Stimulated activated naive CD4-positive, alpha-beta T cell (primary cell): ENCODE data around the gene FCGBP.
A peak's percentile ranks its signal among the peaks of the same experiment; 100 is the strongest.
"Not testable (repeated sequence)": the region's sequence is repeated elsewhere in the genome, so short reads cannot be mapped to it uniquely, and the experiment has no call there.

ENCODE experiments used
- DNase-seq, 6 experiments: peaks; one replicate each; lab custom pipeline; 2025; lab: John Stamatoyannopoulos, UW

Gene FCGBP

DNA sequence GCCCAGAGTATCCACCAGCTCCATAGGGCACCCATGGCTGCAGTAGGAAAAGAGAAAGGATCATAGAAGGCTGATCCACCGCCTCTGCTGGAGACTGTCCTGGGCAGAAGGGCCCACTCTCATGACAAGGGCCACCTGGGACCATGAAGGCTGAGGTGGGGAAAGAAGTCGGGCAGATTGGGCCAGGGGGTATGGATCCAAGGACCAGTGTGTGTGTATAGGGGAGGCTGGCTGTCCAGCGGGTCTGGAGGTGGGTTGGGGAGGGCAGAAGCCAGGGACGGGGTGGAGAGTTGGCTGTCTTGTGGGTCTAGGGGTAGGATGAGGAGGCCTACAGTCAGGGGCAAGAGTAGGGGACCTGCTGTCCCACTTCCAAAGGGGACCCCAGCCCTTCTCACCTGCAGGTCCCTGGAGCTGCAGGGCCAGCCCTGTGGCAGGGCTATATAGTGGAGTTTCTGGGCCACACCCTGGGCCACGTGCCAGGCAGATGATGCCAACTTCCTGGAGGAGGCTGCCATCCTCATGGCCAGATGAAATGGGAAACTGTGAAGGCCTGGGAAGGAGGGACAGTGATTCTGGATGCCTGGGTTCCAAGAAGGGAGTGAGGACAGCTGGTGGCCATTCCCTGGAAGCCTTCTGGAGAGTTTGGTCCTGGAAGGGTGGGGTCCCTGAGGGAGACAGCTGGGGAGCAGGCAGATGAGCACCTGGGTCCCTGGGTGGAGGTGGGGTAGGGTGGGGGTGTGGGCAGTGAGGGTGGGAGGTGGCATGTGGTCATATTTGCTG, at the start of gene FCGBP:
Gene FCGBP (minus strand): TSS at position 51 of the 780 bp plus-strand sequence.
- DNase-seq = no peak

DNA sequence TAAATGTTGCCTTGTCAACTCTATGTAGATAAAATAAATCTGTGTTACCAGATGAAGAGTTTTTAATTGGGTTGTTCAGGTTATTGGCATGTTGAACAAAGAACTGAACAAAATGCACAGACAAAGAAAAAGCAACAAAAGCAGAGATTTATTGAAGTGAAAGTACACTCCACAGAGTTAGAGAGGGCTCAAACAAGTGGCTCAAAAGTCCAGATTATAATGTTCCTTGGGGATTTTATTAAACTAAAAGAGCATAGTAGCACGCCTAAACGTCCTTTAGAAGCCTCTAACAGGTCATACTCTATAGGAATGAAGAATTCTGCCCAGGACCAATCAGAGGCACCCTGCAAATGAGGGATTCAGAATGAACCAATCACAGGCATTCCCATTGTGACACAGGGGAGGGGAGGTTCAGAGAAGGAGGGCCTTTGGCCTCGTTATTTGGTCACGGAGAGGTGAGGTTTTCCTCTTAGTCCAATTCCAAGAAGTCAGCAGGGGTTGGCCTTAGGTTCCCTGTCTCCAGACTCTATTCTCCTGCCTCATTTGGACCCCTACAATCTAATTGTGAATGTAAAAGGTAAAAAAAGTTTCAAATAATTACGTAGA, 49.4 kb upstream of the FCGBP start:
- DNase-seq = no peak

DNA sequence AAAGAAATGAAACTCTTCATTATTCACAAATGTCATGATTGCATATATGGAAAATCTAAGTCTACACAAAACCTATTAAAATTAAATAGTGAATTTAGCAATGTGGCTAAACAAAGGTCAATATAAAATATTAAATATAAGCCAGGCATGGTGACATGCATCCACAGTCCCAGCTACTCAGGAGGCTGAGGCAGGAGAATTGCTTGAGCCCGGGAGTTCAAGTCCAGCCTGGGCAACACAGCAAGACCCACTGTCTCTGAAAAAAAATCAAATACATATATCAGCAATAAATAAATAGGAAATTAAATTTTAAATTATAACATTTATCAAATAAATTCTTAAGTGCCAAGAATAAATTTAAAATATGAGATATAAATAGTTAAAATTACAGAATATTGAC, 48.4 kb upstream of the FCGBP start:
- DNase-seq = no peak

GRCh38 chr19:39974377-39975155, 40.1 kb upstream of the FCGBP start:
- DNase-seq = no peak

GRCh38 chr19:39971380-39972035, 37.1 kb upstream of the FCGBP start:
- peak in 1 of 6 experiments; percentile 16 for DNase-seq

- peak; percentile 94 to 98 (median 97) for DNase-seq
Measured at GRCh38 chr19:39970675-39971379, 36.4 kb upstream of the FCGBP start, which contains the start of gene PSMC4. Gene PSMC4 (plus strand): TSS chr19:39971165. CDS start chr19:39971203, 38 bp downstream.

- DNase-seq = no peak
Measured at GRCh38 chr19:39970425-39970674, 35.9 kb upstream of the FCGBP start.

- peak in 2 of 6 experiments; percentile 10 to 63 for DNase-seq
Measured at GRCh38 chr19:39969681-39970424, 35.4 kb upstream of the FCGBP start.

DNA sequence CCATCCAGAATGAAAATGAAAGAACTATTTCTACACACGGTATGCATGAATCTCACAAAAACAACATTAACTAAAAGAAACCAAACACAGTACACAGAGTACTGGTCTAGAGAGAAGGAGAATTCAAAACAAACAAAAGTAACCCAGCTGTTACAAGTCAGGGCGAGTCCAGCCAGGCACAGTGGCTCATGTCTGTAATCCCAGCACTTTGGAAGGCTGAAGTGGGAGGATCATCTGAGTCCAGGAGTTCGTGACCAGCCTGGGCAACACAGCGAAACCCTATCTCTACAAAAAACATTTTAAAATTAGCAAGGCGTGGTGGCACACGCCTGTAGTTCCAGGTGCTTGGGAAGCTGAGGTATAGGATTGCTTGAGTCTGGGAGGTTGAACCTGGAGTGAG, 34.8 kb upstream of the FCGBP start:
- DNase-seq = no peak

- no peak for DNase-seq
Measured at GRCh38 chr19:39968789-39969188, 34.4 kb upstream of the FCGBP start.

GRCh38 chr19:39967561-39967960, 33.1 kb upstream of the FCGBP start:
- no peak for DNase-seq

- DNase-seq = no peak
Measured at GRCh38 chr19:39966617-39967016, 32.2 kb upstream of the FCGBP start.

- DNase-seq = no peak
Measured at GRCh38 chr19:39963898-39964297, 29.5 kb upstream of the FCGBP start.

GRCh38 chr19:39959407-39959806, 25.0 kb upstream of the FCGBP start:
- peak in 1 of 6 experiments; percentile 18 for DNase-seq

- DNase-seq = peak in 3 of 6 experiments; percentile 12 to 40 (median 26)
Measured at GRCh38 chr19:39958942-39959341, 24.5 kb upstream of the FCGBP start.

DNA sequence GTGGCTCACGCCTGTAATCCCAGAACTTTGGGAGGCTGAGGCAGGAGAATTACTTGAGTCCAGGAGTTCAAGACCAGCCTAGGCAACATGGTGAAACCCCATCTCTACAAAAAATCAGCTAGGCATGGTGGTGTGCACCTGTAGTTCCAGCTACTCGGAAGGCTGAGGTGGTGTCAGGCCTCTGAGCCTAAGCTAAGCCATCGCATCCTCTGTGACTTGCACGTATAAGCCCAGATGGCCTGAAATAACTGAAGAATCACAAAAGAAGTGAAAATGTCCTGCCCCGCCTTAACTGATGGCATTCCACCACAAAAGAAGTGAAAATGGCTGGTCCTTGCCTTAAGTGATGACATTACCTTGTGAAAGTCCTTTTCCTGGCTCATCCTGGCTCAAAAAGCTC, 23.5 kb upstream of the FCGBP start:
- not testable (repeated sequence) for DNase-seq

DNA sequence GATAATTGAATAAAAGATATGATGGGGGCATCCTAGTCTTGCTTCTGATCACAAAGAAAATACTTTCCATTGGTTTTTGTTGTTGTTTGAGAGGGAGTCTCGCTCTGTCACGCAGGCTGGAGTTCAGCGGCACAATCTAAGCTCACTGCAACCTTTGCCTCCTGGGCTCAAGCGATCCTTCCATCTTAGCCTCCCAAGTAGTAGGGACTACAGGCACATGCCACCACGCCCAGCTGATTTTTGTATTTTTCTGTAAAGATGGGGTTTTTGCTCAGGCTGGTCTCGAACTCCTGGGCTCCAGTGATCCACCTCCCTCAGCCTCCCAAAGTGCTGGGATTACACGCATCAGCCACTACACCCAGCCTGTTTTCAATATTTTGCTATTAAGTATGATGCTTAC, 19.5 kb upstream of the FCGBP start:
- DNase-seq = no peak

DNA sequence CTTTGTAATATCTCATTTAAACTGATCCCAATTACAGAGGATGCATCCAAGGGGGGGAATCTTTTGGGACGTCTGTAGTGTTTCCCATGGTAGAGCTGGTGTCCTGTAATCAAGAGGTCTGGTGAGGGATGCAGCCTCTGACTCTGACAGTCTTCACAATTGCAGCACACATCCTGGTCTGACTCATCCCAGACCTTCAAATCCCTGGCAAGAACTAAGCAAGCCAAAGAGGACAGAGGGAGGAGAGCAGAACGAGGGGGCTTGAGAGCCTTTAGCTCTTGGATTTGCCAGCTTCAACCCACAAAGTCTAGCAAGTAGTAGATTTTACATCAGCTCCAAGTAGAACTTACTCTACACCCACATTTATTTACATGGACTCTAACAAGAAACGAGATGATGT, 17.3 kb upstream of the FCGBP start:
- no peak for DNase-seq

- DNase-seq = no peak
Measured at GRCh38 chr19:39951065-39951650, 16.7 kb upstream of the FCGBP start.

DNA sequence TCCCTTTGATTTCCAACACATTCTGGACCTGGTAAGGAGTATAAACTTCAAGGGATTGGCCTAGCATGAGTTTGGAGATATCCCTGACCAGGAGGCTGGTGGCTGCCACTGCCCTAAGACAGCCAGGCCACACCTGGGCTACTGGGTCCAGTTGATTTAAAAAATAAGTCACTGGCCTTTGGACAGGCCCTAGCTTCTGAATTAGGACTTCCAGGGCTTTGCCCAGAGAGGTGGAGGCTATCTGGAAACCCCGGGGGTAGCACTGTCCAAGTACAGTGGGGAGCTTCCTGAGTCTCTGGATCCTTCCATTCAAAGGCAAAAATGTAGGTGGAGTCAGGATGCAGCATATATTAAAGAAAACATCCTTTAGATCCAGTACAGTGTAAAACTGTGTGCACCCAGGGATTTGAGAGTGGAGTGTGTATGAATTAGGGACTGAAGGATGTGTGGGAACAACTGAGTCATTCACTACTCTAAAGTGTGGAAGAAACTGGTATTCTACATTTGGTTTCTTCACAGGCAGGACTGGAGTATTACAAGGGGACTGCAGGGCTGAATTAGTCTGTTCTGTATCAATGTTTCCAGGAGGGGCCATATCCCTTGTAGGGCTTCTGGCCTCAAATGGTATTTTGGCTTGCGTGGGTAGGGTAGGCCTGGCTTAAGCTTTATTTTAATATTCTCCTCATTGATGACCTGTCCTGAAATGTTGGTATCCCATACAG, 14.8 kb upstream of the FCGBP start:
- no peak for DNase-seq
